ENCODE results near the gene ST6GALNAC3.

Gene ST6GALNAC3

DNA sequence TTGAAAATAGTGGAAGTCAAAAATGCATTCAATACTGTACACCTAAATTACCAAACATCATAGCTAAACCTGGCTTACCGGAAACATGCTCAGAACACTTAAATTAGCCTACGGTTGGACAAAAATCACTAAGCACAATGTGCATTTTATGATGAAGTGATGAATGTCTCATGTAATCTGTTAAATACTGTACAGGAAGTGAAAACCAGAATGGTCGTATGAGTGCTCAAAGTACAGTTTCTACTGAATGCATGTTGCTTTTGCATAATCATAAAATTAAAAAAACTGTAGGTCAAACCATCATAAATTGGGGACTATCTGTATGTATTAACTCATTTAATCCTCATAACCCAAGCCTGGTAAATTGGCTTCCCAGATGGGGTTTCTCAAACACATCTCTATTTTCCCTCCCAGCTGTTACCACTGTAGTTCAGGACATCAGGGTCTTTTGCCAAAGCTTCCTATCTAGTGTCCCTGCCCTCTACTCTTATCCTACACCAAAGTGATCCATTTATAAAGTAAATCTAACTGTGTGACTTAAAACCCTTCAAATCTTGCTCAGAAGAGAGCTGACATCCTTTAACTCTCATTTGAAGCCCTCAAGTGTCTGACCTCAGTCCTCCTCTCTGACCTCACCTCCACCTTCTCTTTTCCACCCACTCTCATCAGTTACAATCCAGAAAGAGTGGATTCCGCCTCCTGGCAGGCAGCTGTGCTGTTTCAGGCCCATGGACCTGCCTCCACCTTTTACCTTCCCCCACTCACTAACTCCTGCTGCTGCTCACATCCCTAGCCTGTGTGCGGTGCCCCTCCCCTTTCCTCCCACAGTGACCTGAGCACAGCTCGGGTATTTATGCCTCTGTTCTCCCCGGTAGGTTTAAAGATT is 436.4 kb downstream of the ST6GALNAC3 start:
- no peak for DNase-seq (ENCODE audit: low spot score)

DNA sequence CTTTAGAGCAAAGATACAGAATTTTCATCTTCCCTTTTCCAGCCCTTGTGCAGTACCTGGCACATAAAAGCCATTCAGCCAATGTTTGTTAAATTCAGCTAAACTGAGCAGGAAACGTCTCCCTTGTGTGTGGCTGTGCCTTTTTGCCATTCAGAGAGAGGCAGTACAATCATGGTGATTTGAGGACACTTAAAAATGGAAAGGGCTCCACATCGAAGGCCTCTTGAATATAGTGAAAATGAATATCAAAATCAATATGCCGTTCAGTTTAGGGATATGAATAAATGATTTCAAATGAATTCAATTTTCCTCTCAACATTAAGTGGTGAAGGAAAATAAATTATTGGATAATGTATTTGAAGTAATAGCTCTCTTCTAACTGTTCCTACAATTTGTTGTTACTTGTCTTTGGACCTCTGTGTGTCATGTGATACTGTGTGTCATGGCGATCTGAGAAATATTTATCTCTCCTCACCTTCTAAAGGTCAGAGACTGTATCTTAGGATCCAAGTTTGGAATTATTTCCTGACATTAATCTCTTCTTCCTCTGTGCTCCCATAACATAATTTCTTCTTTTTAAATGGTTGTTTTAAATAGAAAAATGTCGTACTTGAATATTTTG is 437.1 kb downstream of the ST6GALNAC3 start:
- no peak for DNase-seq (ENCODE audit: low spot score)

DNA sequence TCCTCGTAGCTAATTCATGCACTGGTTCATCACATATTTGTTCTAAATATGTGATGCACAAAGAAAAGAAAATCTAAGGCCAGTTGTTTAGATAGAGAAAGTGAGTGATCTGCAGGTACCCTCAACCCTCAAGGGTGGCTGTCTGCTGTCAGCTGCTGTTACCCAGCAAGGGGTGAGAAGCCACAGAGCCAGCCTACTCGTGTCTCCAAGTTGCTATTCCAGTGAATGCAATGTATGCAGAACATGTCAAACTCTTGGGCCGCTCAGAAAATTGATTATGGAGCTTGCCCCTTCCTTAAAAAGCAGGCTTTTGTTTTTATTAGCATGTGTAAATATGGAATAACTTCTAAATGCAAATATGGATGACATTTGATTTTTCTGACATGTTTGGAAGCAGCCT is 456.4 kb downstream of the ST6GALNAC3 start:
- DNase-seq (ENCODE audit: low spot score): no peak

DNA sequence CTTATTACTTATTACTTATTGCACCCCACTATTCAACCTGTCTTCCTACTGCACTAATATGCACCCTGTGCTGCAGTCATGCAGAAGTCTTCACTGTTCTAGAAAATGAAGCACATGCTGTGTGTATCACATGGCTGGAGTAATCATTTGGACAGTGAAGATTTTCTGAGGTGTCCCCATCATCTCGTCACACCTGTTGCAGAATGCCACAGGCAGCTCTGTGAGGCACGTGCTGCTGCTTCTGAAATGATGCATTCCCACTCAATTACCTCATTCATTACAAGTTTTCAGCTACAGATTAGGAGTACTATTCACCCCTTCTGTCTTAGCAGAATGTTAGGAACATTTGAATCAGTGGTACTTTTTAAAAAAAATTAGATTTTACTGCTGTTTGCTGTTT is 467.1 kb downstream of the ST6GALNAC3 start:
- no peak for DNase-seq (ENCODE audit: low spot score)

DNA sequence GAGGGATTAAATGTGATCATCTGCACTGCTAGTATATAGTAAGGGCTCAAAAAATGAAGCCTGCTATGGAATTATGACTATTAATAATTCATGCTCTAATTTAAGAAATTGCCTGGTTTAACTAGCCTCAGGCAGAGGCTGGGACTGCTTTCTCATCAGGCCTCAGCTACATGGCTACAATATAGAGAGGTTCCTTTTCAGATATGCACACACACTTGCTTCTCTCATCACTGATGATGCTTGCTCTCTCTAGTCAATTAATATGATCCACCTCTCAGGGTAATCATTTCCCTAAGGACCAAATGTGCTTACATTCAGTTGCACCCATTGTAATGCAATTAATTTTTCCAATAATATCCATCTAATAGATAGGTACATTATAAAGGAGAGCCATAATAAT is 467.8 kb downstream of the ST6GALNAC3 start:
- no peak for DNase-seq (ENCODE audit: low spot score)

DNA sequence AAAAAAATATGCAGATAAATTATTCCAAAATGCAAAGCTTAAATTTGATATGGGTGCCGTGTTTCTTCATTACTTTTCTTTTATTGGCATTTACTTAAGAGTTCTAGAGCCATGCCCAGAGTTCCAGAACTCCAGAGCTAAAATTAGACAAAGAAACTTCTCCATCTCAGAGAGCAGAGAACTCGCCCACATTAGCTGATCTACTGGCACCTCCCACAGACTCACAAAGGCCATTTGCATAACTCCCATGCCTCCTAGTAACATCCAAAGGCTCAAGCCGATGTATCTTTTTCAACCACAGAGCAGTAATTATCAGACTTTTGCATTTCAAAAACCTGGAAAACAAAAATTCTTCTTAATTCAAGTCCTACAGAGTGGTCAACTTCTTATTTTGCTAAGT is 468.9 kb downstream of the ST6GALNAC3 start:
- no peak for DNase-seq (ENCODE audit: low spot score)

DNA sequence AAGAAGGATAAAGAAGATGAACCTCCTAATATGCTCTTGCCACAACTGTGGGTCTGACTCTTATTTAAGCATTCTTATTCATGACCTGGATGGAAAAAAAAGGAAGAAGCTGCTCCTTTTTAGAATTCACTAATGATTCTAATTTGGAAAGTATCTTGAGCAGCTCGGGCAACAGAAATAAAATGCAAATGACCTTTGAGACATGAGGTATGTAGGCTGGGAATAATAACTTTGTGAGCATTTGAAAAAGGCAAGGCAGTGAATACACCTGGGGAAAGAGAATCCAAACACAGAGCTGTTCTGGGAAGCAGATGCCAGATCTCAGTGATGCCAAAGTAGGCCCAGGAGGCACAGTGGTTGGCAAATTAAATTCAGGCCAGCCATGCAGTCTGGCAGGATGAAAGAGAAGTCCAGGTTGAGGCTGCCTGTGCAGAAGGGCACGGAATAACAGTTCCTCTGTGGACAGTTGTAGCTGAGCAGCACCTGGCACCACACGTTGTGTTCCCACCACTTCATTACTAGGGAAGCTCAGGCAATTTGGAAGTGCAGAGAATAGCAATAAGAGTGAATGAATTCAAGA is 471.9 kb downstream of the ST6GALNAC3 start:
- no peak for DNase-seq (ENCODE audit: low spot score)

DNA sequence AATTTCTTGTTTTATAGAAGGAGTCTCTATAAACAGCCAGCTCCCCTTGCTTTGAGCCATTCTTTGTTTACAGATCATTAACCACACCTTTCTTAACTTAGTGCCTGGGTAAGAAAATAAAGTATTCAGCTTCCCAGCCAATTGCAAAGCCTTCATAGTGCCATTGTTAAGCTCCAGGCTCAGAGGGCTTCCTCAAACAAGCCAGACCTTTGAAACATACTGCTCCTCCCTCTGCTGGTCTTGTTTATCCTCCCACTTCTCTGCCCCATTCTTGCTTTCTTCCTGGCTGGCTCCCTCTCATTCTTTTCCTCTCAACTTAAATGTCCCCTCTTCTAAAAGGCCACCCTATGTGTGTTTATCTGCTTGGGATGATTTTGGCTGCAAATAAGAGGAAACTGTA is 473.4 kb downstream of the ST6GALNAC3 start:
- DNase-seq (ENCODE audit: low spot score): no peak

DNA sequence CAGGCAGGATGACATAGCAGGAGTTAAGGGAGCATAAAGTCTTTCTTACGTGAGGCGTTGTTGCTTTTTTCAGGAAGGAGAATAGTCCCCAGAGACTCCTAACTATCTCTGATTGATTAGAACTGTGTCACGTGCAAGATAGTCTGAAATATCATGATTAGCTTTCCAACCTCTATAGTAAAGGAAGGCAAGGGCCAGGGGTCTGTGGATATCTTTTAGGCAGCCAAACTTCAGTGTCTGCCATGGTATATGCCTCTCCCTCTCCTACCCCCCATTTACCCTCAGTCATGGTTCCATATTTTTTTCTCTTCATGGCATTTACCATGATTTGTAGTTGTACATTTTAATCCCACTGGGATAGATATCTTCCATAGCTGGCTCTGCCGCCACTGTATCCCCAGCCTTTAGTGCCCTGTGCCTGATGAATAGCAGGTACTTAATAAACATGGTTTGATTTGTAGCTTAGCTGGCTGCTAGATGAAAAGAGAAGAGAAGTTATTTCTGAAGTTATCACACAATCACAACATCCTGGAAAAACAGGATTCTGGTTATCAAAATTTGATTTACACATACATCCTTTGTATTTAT is 474.1 kb downstream of the ST6GALNAC3 start:
- no peak for DNase-seq (ENCODE audit: low spot score)

DNA sequence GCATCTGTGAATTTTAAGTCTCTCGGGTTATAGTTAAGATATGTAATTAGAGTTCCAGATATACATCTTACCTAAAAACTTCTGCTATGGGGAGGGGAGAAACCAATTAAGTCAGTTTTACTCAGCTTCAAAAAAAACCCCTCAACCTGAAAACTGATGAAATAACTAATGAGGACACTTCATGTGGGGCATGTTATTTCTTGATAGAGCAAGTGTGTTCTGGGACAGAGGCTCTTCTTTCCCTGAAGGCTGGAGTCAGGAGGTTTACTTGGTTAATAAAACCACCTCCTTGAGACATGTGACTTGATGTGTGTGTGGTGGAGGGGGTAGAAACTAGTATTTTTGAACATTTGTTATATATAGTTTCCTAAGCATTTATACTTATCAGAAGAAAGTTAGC is 479.7 kb downstream of the ST6GALNAC3 start:
- DNase-seq (ENCODE audit: low spot score): no peak

DNA sequence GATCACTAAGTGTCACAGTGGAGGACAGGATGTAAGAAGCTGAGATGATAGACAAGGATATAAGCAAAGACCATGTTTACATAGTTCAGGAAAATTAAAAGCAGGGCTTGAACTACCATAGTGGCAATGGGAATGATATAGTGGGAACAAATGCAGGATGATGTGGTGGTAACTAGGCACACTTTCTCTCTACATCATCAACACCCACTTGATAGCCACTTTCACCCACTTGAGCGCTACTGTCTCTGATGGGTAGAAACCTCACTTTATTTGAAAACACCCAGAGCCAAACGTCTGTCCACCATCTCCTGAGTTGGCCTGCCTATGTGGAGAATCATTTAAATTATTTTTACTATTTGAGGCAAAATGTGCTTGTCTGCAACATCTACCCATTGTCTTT is 487.7 kb downstream of the ST6GALNAC3 start:
- DNase-seq (ENCODE audit: low spot score): no peak

DNA sequence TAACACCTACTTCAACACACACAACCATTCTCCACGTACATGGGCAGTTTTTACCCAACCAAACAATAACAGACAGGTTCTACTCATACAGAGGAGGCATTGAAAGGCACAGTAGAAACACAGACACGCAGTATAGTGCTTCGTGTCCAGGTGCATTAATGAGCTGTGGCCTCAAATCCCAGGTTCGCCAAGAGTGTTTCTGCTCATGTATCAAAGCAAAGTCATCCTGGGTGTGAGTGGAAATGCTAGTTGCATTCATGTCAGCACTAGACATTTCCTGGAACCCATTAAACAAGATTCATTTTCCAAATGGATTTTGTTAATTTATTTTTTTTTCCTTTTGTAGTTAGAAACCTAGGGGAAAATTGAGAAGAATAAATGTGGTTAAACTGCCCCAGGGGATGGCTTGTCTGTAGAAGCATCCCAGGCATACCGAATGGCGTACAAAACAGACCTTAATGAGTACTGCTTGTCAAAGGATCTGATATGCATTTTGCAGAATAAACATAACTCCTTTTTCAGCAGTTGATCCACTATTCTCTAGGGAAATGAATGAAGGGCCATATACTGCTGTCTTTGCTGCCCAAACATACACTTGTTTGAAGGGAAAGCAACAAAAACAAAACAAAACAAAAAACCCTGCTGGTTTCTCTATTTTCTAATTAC is 494.2 kb downstream of the ST6GALNAC3 start:
- DNase-seq (ENCODE audit: low spot score): no peak

DNA sequence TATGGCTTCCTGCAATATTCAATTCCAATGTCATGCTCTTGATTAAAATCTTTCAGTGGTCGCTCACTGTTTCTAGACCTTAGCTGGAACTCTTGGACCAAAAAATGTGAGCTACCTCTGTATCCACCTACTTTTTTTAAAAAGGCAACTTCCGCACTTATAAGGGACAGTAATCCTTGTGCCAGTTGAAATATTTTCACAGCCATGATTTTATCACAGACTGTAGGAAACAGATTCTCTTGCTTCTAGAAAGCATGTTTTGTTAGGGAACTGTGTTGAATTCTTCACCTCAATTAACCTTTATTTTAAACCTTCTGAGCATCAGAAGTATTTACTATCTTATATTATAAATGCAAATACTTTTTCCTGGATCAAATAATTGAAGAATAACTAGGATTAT is 496.7 kb downstream of the ST6GALNAC3 start:
- DNase-seq (ENCODE audit: low spot score): no peak

DNA sequence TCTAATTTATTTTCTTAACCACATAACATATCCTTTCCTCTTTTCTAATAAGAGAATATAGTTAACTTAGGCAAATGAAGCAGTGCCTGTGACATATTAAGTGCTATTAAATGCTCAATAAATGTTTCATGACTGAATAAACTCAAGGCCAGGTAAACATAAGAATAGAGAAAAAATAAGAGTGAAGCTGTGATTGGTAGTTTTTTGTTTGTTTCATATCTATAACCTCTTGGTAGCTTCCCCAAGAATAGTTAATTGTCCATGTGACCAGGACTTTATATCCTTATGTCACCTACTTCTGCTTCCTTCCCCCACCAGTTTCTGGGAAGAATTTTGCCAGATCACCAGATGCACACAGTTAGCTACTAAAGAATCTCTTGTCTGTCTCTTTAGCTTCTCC is 497.7 kb downstream of the ST6GALNAC3 start:
- DNase-seq (ENCODE audit: low spot score): no peak

DNA sequence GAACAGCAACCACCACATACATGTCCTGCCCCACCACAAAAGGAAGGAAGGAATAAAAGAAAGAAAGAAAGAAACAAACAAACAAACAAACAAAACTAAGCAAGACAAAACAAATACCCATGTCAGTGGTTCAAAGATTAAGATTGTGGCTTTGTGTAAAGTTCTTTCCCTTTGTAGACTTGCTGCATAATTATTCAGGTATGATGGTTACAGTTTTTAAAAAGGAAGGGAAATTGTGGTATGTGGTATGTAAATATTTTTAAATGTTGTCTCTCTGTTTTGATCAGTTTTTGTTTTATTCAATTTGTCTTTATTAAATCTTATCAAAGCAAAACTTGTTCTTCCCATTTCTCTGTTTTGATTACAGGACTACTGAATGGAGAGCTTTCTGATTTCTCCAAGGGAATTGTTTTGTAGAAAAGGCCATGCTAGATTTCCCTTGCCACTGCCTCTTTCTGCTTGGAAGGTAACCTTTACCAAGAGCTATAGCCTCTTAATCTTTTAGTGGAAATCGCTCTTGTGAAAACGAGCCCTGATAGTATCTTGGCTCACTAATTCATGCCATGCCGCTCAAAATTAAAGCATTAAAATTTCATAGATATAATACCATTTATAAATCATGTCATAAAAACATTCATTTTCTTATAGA is 502.5 kb downstream of the ST6GALNAC3 start:
- no peak for DNase-seq (ENCODE audit: low spot score)

DNA sequence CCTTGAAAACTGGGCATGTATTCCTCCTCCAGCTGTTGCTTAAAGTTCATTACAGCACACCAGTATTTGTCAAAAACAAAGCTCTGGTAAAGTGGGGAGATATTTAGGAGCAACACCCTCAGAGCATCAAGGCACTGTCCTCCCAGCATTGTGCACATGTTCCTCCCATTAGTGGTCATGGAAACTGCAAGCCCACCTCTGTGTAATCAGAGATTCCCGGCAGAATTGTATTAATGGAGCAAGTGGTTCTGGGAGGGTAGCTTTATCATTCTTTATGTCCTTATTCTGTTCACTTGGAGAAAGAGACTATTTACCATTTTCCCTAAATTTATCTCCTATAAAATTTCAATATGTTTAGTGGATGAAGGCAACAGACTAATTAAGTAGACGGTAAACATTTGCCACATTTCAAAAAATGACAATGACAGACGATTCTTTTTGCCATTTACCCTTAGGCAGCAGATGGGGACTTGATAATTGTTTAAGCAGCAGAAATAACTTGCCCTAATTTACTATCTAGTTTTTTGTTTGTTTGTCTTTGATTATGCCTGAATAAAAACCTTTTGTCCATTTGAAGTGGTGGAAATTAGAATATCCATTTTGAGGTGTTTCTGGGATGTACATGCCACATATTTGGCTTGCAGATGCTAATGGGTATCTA is 503.1 kb downstream of the ST6GALNAC3 start:
- no peak for DNase-seq (ENCODE audit: low spot score)

DNA sequence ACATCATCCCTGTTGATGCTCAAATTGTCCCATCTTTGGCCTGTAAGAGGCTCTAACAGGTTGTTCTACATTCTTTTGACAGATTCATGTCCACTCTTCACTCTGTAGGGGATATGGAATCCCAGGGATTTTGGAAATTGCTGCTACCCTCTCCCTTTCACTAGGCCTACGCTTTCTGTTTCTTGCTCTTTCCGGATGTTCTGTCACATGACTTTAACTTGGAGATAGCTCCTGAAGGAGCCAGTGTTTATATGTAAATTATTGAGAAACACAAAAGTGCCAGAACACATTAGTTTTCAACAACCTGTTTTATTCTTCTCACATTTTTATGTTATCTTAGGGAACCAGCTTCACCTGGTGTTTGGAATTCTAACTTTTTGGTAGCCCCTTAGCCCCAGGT is 505.7 kb downstream of the ST6GALNAC3 start:
- DNase-seq (ENCODE audit: low spot score): no peak

DNA sequence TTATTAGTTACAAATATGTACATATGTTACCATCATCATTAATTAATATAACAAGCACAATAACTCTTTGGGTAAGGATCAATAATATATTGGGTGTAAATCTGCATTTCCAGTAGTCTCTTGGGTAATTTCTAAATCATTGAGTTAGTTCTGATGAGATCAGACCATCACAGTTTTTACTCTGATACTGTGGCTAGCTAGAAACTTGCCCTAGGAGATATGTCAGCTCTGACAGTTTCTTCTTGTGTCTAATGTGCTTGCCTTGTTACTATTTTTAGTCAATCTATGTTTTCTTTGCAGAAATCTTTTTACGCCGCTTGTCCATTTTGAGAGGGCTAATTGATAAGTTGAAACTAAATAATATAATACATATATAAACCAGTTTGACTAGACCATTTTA is 507.2 kb downstream of the ST6GALNAC3 start:
- no peak for DNase-seq (ENCODE audit: low spot score)

DNA sequence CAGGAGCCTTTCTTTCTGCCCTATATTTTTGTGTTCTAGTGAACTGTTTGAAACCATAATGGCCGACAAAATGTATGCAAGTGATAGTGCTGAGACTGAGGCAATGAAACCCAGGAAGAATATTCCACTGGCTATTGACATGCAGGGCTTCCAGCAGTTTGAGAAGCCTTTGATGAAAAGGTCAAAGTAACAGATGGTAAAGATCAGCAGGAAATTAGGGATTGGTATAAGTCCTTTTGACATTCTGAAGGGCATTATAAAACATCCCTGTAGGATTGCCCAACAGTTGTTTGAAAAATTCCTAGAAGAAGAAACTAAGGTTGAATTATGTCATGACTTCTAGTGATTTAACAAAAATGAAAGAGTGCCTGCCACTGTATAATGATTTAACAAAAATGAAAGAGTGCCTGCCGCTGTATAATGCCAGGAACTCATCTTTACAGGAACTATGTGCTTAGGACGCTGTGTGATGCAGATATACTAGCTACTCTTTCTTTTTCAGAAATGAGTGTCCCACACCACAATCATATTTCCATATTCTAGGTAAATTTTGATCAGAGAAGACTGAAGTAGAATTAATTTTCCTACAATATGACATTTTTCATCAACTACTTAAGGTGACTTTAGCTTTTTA is 508.8 kb downstream of the ST6GALNAC3 start:
- no peak for DNase-seq (ENCODE audit: low spot score)

DNA sequence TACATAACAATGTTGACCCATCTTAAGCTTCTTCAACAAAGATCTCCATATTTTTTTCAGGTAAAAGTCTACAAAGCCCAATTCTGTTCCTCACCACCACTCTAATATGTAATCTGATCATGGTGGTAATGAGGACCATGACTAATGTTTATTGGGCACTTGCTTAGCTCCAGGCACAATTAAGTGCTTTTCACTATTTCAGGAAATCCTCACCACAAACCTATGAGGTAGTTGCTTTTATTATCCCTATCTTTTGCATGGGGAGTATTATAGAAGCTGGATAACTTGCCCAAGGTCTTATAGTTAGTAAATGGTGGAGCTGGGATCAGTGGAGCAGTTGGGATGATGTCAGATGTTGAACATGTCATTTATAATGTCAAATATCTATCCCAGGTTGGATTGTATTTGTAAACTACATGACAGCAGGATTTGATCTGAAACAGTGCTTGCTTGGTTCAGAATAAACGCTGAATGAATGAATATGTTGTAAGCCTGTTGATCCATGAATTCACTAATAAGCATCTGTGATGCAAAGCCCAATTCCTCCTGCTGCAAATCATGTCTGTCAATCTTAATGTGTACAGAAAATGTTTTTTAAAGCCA is 509.4 kb downstream of the ST6GALNAC3 start:
- DNase-seq (ENCODE audit: low spot score): no peak

Data from ecto neural progenitor cell (in vitro differentiated cells).